Measurements from ENCODE around the gene SEC62.

DNA sequence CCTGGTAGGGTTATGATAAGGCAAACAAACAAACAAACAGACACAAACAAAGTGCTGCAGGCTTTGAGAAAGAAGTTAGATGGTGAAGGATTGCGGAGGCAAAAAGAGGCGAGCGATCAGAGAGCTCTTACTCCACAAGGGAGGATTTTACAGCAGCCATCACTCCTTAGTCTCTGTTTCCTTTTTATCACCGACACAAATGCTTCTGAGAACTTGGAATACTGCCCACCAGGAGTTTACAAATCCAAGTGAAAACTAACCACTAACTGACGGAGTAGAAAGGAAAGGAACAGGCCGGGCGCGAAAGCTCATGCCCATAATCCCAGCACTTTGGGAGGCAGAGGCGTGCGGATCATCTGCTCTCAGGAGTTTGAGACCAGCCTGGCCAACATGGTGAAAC, 35.6 kb downstream of the SEC62 start:
- no peak for TF ChIP-seq EZH2 (IDR thresholded peaks at IDR 0.05; ENCODE audit: insufficient read depth, poor library complexity, severe bottlenecking)
- no peak for TF ChIP-seq EZH2phosphoT487 (IDR thresholded peaks at IDR 0.05; ENCODE audit: insufficient read depth, low read depth)
